MM.1S (cell line): Measurements from ENCODE around the gene BCL6.

Source experiments
- CTCF ChIP-seq: fragments of 300-600 bp; sonication (generic); IDR thresholded peaks from 2 replicates; pipeline ENCODE4 v1.5.1; 2016; ENCODE audit warnings: antibody characterized with exemption, low read length, mixed read lengths
- EZH2 ChIP-seq: fragments of 300-600 bp; sonication (generic); optimal IDR thresholded peaks from 2 replicates; pipeline ENCODE3; 2017; ENCODE audit warnings: low read depth, mild to moderate bottlenecking, antibody characterized with exemption, low read length, mixed read lengths

DNA sequence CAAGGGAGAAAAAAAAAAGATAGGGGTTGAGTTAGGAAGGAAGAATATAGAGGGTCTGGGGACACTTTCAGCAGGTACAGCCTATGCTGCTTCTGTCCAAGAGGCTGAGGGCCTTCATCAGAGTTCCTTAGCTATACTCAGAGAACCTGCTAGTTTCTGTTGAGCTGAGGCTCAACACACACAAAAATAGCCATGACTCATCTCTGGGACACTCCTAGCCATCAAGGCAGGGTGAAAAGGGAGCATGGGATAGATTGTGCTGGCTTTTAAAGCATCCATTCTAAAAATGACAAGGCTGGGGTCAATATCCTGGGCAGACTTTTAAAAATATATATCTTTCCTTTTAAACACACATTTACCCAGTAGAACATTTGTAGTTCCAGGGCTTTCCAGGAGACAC lies 40.1 kb downstream of the BCL6 start:
- no peak for TF ChIP-seq CTCF
- no peak for TF ChIP-seq EZH2
